ENCODE results near the gene ALPI. TPM values are rescaled to one million over a fixed set of nuclear protein-coding genes. Genes with fewer than 3 reads are reported as not detected.

Gene ALPI
- total and polyA plus RNA-seq, 4 donors = 0.18 to 19.9 TPM; not detected in 2

- peak; percentile 26 to 62 for DNase-seq
- Histone ChIP-seq H3K4me1 (ENCODE audit: control insufficient read depth in 1 of 2, insufficient read depth in 2 of 2, low read length in 2 of 2) (no peaks in the 10 kb centered on the region), H3K9me3 (ENCODE audit: control insufficient read depth, low read length) (no peaks in the 10 kb centered on the region), H3K4me3 (ENCODE audit: low read length in 2 of 2) (no peak overlapping the region), H3K27me3 (ENCODE audit: control insufficient read depth in 1 of 2, insufficient read depth in 2 of 2, low read length in 1 of 2) (no peaks in the 10 kb centered on the region), H3K27ac (ENCODE audit: low read depth in 1 of 2, low read length in 2 of 2) (no peak overlapping the region), H3K36me3 (ENCODE audit: control insufficient read depth in 1 of 2, insufficient read depth in 2 of 2, low read length in 1 of 2) (no peaks in the 10 kb centered on the region)
- intact Hi-C loops (cut with DNase I) = no loop called here
- 88 to 94% methylated on average over 5 of the region's 5 CpGs for WGBS, 2 donors
- no peak for ATAC-seq (ENCODE audit: low FRiP score)
Observed at GRCh38 chr2:232488721-232489300, 32.9 kb downstream of the ALPI start.

DNA sequence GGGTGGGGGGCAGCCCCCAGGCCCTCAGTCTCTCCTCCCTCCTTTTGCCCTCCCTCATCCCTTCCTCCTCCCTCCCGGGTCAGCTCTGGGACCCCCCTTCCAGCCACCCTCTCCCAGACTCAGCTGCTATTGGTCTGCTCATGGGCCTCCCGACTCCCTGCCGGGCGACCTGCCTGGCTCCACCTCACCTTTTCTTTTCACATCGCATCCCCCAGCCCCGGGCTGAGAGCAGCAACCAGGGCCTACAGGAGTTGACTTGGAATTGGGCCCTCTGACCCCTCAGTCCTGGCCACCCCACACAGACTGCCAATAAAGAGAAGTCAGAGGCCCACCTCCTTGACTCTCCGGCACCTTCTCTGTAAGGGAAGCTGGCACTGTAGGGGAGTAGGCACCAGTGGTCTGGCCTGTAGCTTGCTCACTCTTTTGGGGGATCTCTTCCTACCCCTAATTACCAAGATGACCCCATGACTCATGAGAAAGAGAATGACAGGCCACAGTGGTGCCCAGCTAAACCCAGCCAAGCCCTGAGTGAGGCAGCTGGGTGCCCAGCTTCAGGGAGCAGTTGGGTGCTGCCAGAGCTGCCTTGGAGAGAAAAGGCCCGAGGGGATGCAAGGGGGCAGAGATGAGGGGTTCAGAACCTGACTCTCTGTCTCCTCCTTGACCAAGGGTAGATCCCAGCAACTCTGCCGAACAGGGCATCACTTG, 33.7 kb downstream of the ALPI start:
- intact Hi-C loops (cut with DNase I) = no loop called here
- H3K27me3 ChIP-seq (ENCODE audit: control insufficient read depth in 1 of 2, insufficient read depth in 2 of 2, low read length in 1 of 2) = no peaks in the 10 kb centered on the region
- 79 to 84% methylated on average over 9 of the region's 9 CpGs for WGBS, 2 donors

DNA sequence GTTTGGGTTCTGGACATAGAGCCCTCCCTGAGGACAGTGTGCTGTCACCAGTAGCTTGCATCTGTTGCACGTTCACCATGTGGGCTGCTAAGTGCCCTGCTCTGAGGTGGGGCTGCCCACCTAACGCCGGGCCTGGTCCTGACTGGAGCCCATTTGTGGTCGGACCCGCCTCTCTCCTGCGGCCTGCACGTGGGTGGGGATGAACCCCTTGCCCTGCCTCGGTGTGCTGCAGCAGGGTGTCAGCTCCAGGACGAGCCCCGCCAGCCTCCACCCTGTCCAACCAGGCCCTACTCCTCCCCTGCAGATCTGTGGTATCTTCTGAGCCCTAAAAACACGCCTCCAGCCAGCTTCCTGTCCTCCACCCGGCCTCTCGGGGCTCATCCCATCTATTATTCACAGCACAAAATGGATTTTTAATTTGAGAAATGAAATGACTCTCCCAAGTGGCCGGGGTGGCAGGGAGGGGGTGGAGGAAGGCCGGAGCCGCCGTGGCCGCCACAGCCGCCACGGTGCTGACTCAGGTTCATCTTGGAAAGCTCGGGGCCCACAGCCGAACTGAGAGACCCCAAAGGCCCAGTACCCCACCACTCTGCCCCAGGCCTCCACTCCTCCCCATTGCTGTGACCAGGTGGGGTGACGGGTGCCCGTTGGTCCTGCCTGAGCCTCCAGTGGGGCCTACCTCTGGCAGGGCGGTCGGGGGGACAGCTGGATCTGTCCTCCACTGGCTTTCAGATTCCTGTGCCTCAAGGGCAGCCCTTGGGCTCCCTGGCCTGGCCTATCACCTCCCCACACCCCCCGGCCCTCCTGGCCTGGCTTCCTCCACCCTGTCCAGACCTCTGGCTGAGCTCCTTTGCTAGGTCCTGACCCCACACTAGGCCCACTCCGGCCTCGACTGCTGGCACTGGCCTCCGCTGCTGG, 34.5 kb downstream of the ALPI start:
- no peaks in the 10 kb centered on the region for H3K9me3 ChIP-seq (ENCODE audit: control insufficient read depth, low read length)
- H3K4me1 ChIP-seq (ENCODE audit: control insufficient read depth in 1 of 2, insufficient read depth in 2 of 2, low read length in 2 of 2) = no peaks in the 10 kb centered on the region
- intact Hi-C loops (cut with DNase I) = no loop called here
- no peak overlapping the region for H3K27ac ChIP-seq (ENCODE audit: low read depth in 1 of 2, low read length in 2 of 2)
- ATAC-seq (ENCODE audit: low FRiP score) (peak; percentile 12), DNase-seq (peak; percentile 35 to 72)
- WGBS, 2 donors = 91 to 93% methylated on average over 30 of the region's 30 CpGs
- H3K27me3 ChIP-seq (ENCODE audit: control insufficient read depth in 1 of 2, insufficient read depth in 2 of 2, low read length in 1 of 2) = no peaks in the 10 kb centered on the region
- H3K36me3 ChIP-seq (ENCODE audit: control insufficient read depth in 1 of 2, insufficient read depth in 2 of 2, low read length in 1 of 2) = no peaks in the 10 kb centered on the region
- H3K4me3 ChIP-seq (ENCODE audit: low read length in 2 of 2) = no peak overlapping the region

More for the DNA sequence above, 33.7 kb downstream of the ALPI start:
- H3K4me3 ChIP-seq (ENCODE audit: low read length in 2 of 2) = no peak overlapping the region
- H3K9me3 ChIP-seq (ENCODE audit: control insufficient read depth, low read length) = no peaks in the 10 kb centered on the region
- no peak overlapping the region for H3K27ac ChIP-seq (ENCODE audit: low read depth in 1 of 2, low read length in 2 of 2)
- DNase-seq (peak; percentile 16 to 57), ATAC-seq (ENCODE audit: low FRiP score) (no peak)
- no peaks in the 10 kb centered on the region for H3K36me3 ChIP-seq (ENCODE audit: control insufficient read depth in 1 of 2, insufficient read depth in 2 of 2, low read length in 1 of 2)
- H3K4me1 ChIP-seq (ENCODE audit: control insufficient read depth in 1 of 2, insufficient read depth in 2 of 2, low read length in 2 of 2) = no peaks in the 10 kb centered on the region

- intact Hi-C loops (cut with DNase I) = no loop called here
- peak; percentile 34 to 66 for DNase-seq
- no peaks in the 10 kb centered on the region for H3K36me3 ChIP-seq (ENCODE audit: control insufficient read depth in 1 of 2, insufficient read depth in 2 of 2, low read length in 1 of 2)
- ATAC-seq (ENCODE audit: low FRiP score) = no peak
- no peaks in the 10 kb centered on the region for H3K27me3 ChIP-seq (ENCODE audit: control insufficient read depth in 1 of 2, insufficient read depth in 2 of 2, low read length in 1 of 2)
- H3K4me1 ChIP-seq (ENCODE audit: control insufficient read depth in 1 of 2, insufficient read depth in 2 of 2, low read length in 2 of 2) = no peaks in the 10 kb centered on the region
- WGBS, 2 donors = 89 to 97% methylated on average over 12 of the region's 12 CpGs
- H3K27ac ChIP-seq (ENCODE audit: low read depth in 1 of 2, low read length in 2 of 2) = no peak overlapping the region
- H3K9me3 ChIP-seq (ENCODE audit: control insufficient read depth, low read length) = no peaks in the 10 kb centered on the region
- H3K4me3 ChIP-seq (ENCODE audit: low read length in 2 of 2) = no peak overlapping the region
Observed at GRCh38 chr2:232491139-232491780, 35.3 kb downstream of the ALPI start.

- peak; percentile 17 to 51 for DNase-seq
- intact Hi-C loops (cut with DNase I) = no loop called here
- H3K27ac ChIP-seq (ENCODE audit: low read depth in 1 of 2, low read length in 2 of 2) = no peak overlapping the region
- H3K9me3 ChIP-seq (ENCODE audit: control insufficient read depth, low read length) = no peaks in the 10 kb centered on the region
- no peaks in the 10 kb centered on the region for H3K27me3 ChIP-seq (ENCODE audit: control insufficient read depth in 1 of 2, insufficient read depth in 2 of 2, low read length in 1 of 2)
- no peaks in the 10 kb centered on the region for H3K36me3 ChIP-seq (ENCODE audit: control insufficient read depth in 1 of 2, insufficient read depth in 2 of 2, low read length in 1 of 2)
- H3K4me1 ChIP-seq (ENCODE audit: control insufficient read depth in 1 of 2, insufficient read depth in 2 of 2, low read length in 2 of 2) = no peaks in the 10 kb centered on the region
- WGBS, 2 donors = 75 to 77% methylated on average over 8 of the region's 8 CpGs
- H3K4me3 ChIP-seq (ENCODE audit: low read length in 2 of 2) = no peak overlapping the region
- ATAC-seq (ENCODE audit: low FRiP score) = no peak
Observed at GRCh38 chr2:232492236-232492848, 36.4 kb downstream of the ALPI start.

- DNase-seq (peak; percentile 39 to 45), ATAC-seq (ENCODE audit: low FRiP score) (no peak)
- intact Hi-C loops (cut with DNase I) = no loop called here
- Histone ChIP-seq H3K27ac (ENCODE audit: low read depth in 1 of 2, low read length in 2 of 2) (no peak overlapping the region), H3K4me1 (ENCODE audit: control insufficient read depth in 1 of 2, insufficient read depth in 2 of 2, low read length in 2 of 2) (no peaks in the 10 kb centered on the region), H3K9me3 (ENCODE audit: control insufficient read depth, low read length) (no peaks in the 10 kb centered on the region), H3K36me3 (ENCODE audit: control insufficient read depth in 1 of 2, insufficient read depth in 2 of 2, low read length in 1 of 2) (no peaks in the 10 kb centered on the region), H3K27me3 (ENCODE audit: control insufficient read depth in 1 of 2, insufficient read depth in 2 of 2, low read length in 1 of 2) (no peaks in the 10 kb centered on the region), H3K4me3 (ENCODE audit: low read length in 2 of 2) (no peak overlapping the region)
- 90% methylated on average over 24 of the region's 24 CpGs for WGBS, 2 donors
Observed at GRCh38 chr2:232492963-232493700, 37.2 kb downstream of the ALPI start.

DNA sequence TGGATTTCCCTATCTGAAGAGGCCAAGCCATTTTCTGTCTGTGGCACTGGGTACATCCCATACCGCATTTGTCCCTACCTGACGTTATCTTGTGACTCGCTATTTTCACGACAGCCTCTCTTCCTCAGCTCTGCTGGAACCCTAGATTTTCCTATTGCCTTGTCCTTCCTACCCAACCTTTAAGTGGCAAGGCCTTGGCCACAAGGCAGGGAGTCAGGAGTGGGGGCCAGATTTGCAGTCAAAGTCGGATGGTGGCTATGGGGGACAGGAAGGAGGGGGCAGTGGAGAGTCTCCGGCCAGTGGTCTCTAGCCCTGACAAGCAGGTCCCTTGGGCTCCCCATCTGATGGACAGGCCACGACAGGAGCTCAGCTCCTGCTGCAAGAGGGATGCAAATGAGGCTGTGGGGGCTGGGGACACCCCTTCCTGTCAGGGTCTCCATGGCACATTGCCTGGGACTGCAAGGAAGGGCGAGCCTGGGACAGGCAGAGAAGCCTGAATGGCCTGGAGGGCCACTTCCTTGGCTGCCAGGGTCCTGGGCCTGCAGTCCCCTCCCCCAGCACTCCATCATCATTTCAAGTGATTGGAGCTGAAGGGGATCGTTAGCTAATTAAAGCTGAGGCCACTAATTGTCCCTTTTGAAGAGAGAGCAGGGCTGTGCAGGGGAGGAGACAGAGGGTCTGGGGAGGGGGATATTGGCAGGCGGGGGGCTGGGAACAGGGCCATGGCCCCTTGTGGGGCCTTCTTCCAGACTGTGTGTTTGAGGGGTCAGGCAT, 37.9 kb downstream of the ALPI start:
- H3K27me3 ChIP-seq (ENCODE audit: control insufficient read depth in 1 of 2, insufficient read depth in 2 of 2, low read length in 1 of 2) = no peaks in the 10 kb centered on the region
- H3K9me3 ChIP-seq (ENCODE audit: control insufficient read depth, low read length) = no peaks in the 10 kb centered on the region
- WGBS, 2 donors = 82 to 87% methylated on average over 10 of the region's 10 CpGs

More for the DNA sequence above, 37.9 kb downstream of the ALPI start:
- no peaks in the 10 kb centered on the region for H3K36me3 ChIP-seq (ENCODE audit: control insufficient read depth in 1 of 2, insufficient read depth in 2 of 2, low read length in 1 of 2)
- no peak overlapping the region for H3K27ac ChIP-seq (ENCODE audit: low read depth in 1 of 2, low read length in 2 of 2)
- H3K4me3 ChIP-seq (ENCODE audit: low read length in 2 of 2) = no peak overlapping the region
- DNase-seq = peak; percentile 19 to 55
- ATAC-seq (ENCODE audit: low FRiP score) = no peak
- no peaks in the 10 kb centered on the region for H3K4me1 ChIP-seq (ENCODE audit: control insufficient read depth in 1 of 2, insufficient read depth in 2 of 2, low read length in 2 of 2)
- intact Hi-C loops (cut with DNase I) = no loop called here

Data from aorta (tissue), 5 donors.